Liver (tissue), 9 donors: ENCODE data around the gene ASAP2. TPM values are rescaled to one million over a fixed set of nuclear protein-coding genes. Genes with fewer than 3 reads are reported as not detected.

Experiments used
- DNase-seq: peaks from one replicate; pipeline ENCODE4 v3.0.0-alpha.2; 2017; ENCODE audit warnings: low spot score
- H3K27ac ChIP-seq, 2 donors: one replicate each; pipeline ENCODE4 v1.7.0; 2013; ENCODE audit warnings: inconsistent platforms in 2 of 2, low read length in 2 of 2, control low read depth in 1 of 2, low read depth in 1 of 2, mild to moderate bottlenecking in 1 of 2
- H3K27me3 ChIP-seq, 4 donors: one replicate each; pipeline versions ENCODE4 v1.6.1 to v1.7.0; 2013; ENCODE audit warnings: low read length in 3 of 4, inconsistent platforms in 1 of 4, mild to moderate bottlenecking in 1 of 4, moderate library complexity in 1 of 4; ENCODE audit not compliant: control insufficient read depth in 4 of 4, insufficient read depth in 4 of 4
- H3K36me3 ChIP-seq, 4 donors: one replicate each; pipeline versions ENCODE4 v1.6.1 to v1.7.0; 2013; ENCODE audit warnings: low read length in 3 of 4, mild to moderate bottlenecking in 3 of 4, low read depth in 1 of 4, moderate library complexity in 1 of 4; ENCODE audit not compliant: control insufficient read depth in 4 of 4, insufficient read depth in 3 of 4
- H3K4me1 ChIP-seq, 4 donors: one replicate each; pipeline versions ENCODE4 v1.6.1 to v1.7.0; 2013; ENCODE audit warnings: low read length in 3 of 4, mild to moderate bottlenecking in 3 of 4, moderate library complexity in 1 of 4; ENCODE audit not compliant: control insufficient read depth in 4 of 4, insufficient read depth in 4 of 4
- H3K4me3 ChIP-seq, 3 donors: one replicate each; pipeline versions ENCODE4 v1.6.1 to v1.7.0; 2013; ENCODE audit warnings: low read length in 3 of 3, control low read depth in 1 of 3, low read depth in 1 of 3, mild to moderate bottlenecking in 1 of 3
- H3K9ac ChIP-seq, 2 donors: one replicate each; pipeline ENCODE4 v1.7.0; 2013; ENCODE audit warnings: low read length in 2 of 2, mild to moderate bottlenecking in 2 of 2, moderate library complexity in 2 of 2, control low read depth in 1 of 2, low read depth in 1 of 2
- H3K9me3 ChIP-seq, 4 donors: one replicate each; pipeline versions ENCODE4 v1.6.1 to v1.7.0; 2013; ENCODE audit warnings: low read length in 3 of 4; ENCODE audit not compliant: control insufficient read depth in 4 of 4
- EGR1 ChIP-seq, 2 donors: IDR thresholded peaks; 2 replicates each; pipeline ENCODE4 v1.6.1; 2016 to 2018; ENCODE audit warnings: antibody characterized with exemption in 2 of 2, low read depth in 2 of 2
- FOXA1 ChIP-seq: IDR thresholded peaks from 2 replicates; pipeline ENCODE4 v1.6.1; 2016; ENCODE audit warnings: antibody characterized with exemption
- FOXA2 ChIP-seq: IDR thresholded peaks from 2 replicates; pipeline ENCODE4 v1.6.1; 2016; ENCODE audit warnings: antibody characterized with exemption
- GABPA ChIP-seq, 2 donors: IDR thresholded peaks in 1 of 2; conservative IDR thresholded peaks in 1 of 2; 2 replicates each; pipeline ENCODE4 v1.6.1; 2016; ENCODE audit warnings: antibody characterized with exemption in 2 of 2, mild to moderate bottlenecking in 1 of 2, moderate library complexity in 1 of 2
- HNF4A ChIP-seq, 2 donors: conservative IDR thresholded peaks; 2 replicates each; pipeline ENCODE4 v1.6.1; 2016; ENCODE audit warnings: antibody characterized with exemption in 2 of 2, mild to moderate bottlenecking in 2 of 2
- HNF4G ChIP-seq: IDR thresholded peaks from 2 replicates; pipeline ENCODE4 v1.6.1; 2016; ENCODE audit warnings: antibody characterized with exemption
- JUND ChIP-seq, 2 donors: IDR thresholded peaks; 2 replicates each; pipeline ENCODE4 v1.6.1; 2016; ENCODE audit warnings: antibody characterized with exemption in 2 of 2
- NR2F2 ChIP-seq: IDR thresholded peaks from 2 replicates; pipeline ENCODE4 v1.6.1; 2016; ENCODE audit warnings: antibody characterized with exemption
- RAD21 ChIP-seq, 2 donors: IDR thresholded peaks; 2 replicates each; pipeline ENCODE4 v1.6.1; 2016; ENCODE audit warnings: antibody characterized with exemption in 2 of 2, mild to moderate bottlenecking in 2 of 2
- RXRA ChIP-seq, 2 donors: IDR thresholded peaks; 2 replicates each; pipeline ENCODE4 v1.6.1; 2017 to 2018; ENCODE audit warnings: antibody characterized with exemption in 2 of 2, mild to moderate bottlenecking in 1 of 2
- SP1 ChIP-seq: IDR thresholded peaks from 2 replicates; pipeline ENCODE4 v1.6.1; 2018; ENCODE audit warnings: antibody characterized with exemption, mild to moderate bottlenecking
- TAF1 ChIP-seq: conservative IDR thresholded peaks from 2 replicates; pipeline ENCODE4 v1.6.1; 2016; ENCODE audit warnings: antibody characterized with exemption, mild to moderate bottlenecking
- YY1 ChIP-seq: IDR thresholded peaks from 2 replicates; pipeline ENCODE4 v1.6.1; 2016; ENCODE audit warnings: antibody characterized with exemption, mild to moderate bottlenecking
- WGBS: extraction: QIAGEN DNeasy Blood & Tissue Kit; methylation state at CpG from one replicate; pipeline ENCODE4 v1.1.7; 2013; 5-methylcytosine and 5-hydroxymethylcytosine counted together
- polyA plus RNA-seq, 2 donors: library from polyadenylated mRNA; stranded (reverse) in 1 of 2; unstranded in 1 of 2; fragments of 200-250 nt in 1 of 2; fragments of >200 nt in 1 of 2; fragmentation: Nextera tagmentation in 1 of 2; extraction: Ambion mirVana in 1 of 2; gene quantifications; one replicate each; pipeline versions ENCODE4 v1.2.1 to v1.2.3, GENCODE V29; 2013 to 2015
- total RNA-seq, 2 donors: library from RNA; depleted of rRNA; stranded (reverse); fragments of >200 nt; gene quantifications; one replicate each; pipeline ENCODE4 v1.2.3, GENCODE V29; 2014
- TF ChIP-seq, protein P1 (sequence below): fragments of 150-350 bp; IDR thresholded peaks from 2 replicates; pipeline ENCODE4 v1.5.1; 2017; ENCODE audit warnings: improper control_type of control experiment, low read depth, low read length; ENCODE audit not compliant: missing input control
- TF ChIP-seq, protein P2 (sequence below): IDR thresholded peaks from 2 replicates; pipeline ENCODE4 v1.6.1; 2016; ENCODE audit warnings: antibody characterized with exemption
- TF ChIP-seq, protein P3 (sequence below): IDR thresholded peaks from 2 replicates; pipeline ENCODE4 v1.6.1; 2016; ENCODE audit warnings: antibody characterized with exemption
- TF ChIP-seq, protein P4 (sequence below): IDR thresholded peaks from 2 replicates; pipeline ENCODE4 v1.6.1; 2016; ENCODE audit warnings: antibody characterized with exemption
- TF ChIP-seq, protein P5 (sequence below): IDR thresholded peaks from 2 replicates; pipeline ENCODE4 v1.6.1; 2016; ENCODE audit warnings: antibody characterized with exemption, mild to moderate bottlenecking
- donor health status: healthy.
- donor health status: healthy.
- donor health status: healthy.
- donor health status: healthy.
- donor health status: healthy.

ASAP2 gene
- total and polyA plus RNA-seq, 4 donors, result 0.36 to 5.9 (median 2.6) TPM

DNA sequence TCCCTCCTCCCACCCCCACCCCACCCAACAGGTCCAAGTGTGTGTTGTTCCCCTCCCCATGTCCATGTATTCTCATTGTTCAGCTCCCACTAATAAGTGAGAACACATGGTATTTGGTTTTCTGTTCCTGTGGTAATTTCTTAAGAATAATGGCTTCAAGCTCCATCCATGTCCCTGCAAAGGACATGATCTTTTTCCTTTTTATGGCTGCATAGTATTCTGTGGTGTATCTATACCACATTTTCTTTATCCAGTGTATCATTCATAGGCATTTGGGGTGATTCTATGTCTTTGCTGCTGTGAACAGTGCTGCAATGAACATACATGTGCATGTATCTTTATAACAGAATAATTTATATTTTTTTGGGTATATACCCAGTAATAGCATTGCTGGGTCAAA, 12.3 kb upstream of the ASAP2 start:
- DNase-seq, result no peak
- Histone ChIP-seq H3K9ac (no peak overlapping the region), H3K4me1 (no peaks in the 10 kb centered on the region), H3K9me3 (no peaks in the 10 kb centered on the region), H3K27me3 (no peaks in the 10 kb centered on the region), H3K27ac (no peak overlapping the region), H3K36me3 (no peaks in the 10 kb centered on the region), H3K4me3 (no peak overlapping the region)
- TF ChIP-seq FOXA1, result no peak
- TF ChIP-seq, protein P1, sequence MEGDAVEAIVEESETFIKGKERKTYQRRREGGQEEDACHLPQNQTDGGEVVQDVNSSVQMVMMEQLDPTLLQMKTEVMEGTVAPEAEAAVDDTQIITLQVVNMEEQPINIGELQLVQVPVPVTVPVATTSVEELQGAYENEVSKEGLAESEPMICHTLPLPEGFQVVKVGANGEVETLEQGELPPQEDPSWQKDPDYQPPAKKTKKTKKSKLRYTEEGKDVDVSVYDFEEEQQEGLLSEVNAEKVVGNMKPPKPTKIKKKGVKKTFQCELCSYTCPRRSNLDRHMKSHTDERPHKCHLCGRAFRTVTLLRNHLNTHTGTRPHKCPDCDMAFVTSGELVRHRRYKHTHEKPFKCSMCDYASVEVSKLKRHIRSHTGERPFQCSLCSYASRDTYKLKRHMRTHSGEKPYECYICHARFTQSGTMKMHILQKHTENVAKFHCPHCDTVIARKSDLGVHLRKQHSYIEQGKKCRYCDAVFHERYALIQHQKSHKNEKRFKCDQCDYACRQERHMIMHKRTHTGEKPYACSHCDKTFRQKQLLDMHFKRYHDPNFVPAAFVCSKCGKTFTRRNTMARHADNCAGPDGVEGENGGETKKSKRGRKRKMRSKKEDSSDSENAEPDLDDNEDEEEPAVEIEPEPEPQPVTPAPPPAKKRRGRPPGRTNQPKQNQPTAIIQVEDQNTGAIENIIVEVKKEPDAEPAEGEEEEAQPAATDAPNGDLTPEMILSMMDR, result no peak
- TF ChIP-seq JUND (IDR thresholded peaks at IDR 0.05), result no peak
- TF ChIP-seq, protein P2, sequence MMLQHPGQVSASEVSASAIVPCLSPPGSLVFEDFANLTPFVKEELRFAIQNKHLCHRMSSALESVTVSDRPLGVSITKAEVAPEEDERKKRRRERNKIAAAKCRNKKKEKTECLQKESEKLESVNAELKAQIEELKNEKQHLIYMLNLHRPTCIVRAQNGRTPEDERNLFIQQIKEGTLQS, result no peak
- TF ChIP-seq, protein P3, sequence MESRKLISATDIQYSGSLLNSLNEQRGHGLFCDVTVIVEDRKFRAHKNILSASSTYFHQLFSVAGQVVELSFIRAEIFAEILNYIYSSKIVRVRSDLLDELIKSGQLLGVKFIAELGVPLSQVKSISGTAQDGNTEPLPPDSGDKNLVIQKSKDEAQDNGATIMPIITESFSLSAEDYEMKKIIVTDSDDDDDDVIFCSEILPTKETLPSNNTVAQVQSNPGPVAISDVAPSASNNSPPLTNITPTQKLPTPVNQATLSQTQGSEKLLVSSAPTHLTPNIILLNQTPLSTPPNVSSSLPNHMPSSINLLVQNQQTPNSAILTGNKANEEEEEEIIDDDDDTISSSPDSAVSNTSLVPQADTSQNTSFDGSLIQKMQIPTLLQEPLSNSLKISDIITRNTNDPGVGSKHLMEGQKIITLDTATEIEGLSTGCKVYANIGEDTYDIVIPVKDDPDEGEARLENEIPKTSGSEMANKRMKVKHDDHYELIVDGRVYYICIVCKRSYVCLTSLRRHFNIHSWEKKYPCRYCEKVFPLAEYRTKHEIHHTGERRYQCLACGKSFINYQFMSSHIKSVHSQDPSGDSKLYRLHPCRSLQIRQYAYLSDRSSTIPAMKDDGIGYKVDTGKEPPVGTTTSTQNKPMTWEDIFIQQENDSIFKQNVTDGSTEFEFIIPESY, result no peak
- TF ChIP-seq TAF1, result no peak
- no peak for TF ChIP-seq HNF4G
- TF ChIP-seq, protein P4, sequence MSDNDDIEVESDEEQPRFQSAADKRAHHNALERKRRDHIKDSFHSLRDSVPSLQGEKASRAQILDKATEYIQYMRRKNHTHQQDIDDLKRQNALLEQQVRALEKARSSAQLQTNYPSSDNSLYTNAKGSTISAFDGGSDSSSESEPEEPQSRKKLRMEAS, result no peak
- TF ChIP-seq GABPA (IDR thresholded peaks at IDR 0.05 in 1 of 2, conservative IDR thresholded peaks at IDR 0.05 in 1 of 2), result no peak
- TF ChIP-seq NR2F2, result no peak
- no peak for TF ChIP-seq HNF4A (conservative IDR thresholded peaks at IDR 0.05)
- no peak for TF ChIP-seq RAD21 (IDR thresholded peaks at IDR 0.05)
- no peak for TF ChIP-seq RXRA (IDR thresholded peaks at IDR 0.05)
- no peak for TF ChIP-seq FOXA2
- no peak for TF ChIP-seq SP1
- TF ChIP-seq, protein P5, sequence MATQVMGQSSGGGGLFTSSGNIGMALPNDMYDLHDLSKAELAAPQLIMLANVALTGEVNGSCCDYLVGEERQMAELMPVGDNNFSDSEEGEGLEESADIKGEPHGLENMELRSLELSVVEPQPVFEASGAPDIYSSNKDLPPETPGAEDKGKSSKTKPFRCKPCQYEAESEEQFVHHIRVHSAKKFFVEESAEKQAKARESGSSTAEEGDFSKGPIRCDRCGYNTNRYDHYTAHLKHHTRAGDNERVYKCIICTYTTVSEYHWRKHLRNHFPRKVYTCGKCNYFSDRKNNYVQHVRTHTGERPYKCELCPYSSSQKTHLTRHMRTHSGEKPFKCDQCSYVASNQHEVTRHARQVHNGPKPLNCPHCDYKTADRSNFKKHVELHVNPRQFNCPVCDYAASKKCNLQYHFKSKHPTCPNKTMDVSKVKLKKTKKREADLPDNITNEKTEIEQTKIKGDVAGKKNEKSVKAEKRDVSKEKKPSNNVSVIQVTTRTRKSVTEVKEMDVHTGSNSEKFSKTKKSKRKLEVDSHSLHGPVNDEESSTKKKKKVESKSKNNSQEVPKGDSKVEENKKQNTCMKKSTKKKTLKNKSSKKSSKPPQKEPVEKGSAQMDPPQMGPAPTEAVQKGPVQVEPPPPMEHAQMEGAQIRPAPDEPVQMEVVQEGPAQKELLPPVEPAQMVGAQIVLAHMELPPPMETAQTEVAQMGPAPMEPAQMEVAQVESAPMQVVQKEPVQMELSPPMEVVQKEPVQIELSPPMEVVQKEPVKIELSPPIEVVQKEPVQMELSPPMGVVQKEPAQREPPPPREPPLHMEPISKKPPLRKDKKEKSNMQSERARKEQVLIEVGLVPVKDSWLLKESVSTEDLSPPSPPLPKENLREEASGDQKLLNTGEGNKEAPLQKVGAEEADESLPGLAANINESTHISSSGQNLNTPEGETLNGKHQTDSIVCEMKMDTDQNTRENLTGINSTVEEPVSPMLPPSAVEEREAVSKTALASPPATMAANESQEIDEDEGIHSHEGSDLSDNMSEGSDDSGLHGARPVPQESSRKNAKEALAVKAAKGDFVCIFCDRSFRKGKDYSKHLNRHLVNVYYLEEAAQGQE, result no peak
- no peak for TF ChIP-seq EGR1 (IDR thresholded peaks at IDR 0.05; ENCODE audit: low read depth in 2 of 2)
- TF ChIP-seq YY1, result no peak

DNA sequence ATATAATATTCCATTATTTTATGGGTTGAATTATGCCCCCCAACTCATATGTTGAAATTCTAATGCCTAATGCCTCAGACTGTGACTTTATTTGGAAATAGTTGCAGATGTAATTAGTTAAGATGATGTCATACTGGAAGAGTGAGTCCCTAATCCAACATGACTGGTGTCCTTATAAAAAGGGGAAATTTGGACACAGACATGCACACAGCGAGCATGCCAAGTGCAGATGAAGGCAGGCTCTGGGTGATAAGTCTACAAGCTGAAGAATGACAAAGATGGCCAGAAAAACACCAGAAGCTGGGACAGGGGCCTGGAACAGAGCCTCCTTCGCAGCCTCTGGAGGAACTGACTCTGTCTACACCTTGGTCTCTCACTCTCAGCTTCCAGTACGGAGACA, 10.0 kb upstream of the ASAP2 start:
- H3K9ac ChIP-seq, result no peak overlapping the region
- H3K4me1 ChIP-seq, result peaks cover 0 to 1% (median 0%) of the 10 kb centered on the region in 4 donors
- H3K27me3 ChIP-seq, result no peaks in the 10 kb centered on the region
- H3K27ac ChIP-seq, result no peak overlapping the region
- H3K36me3 ChIP-seq, result no peaks in the 10 kb centered on the region
- no peak for DNase-seq
- H3K9me3 ChIP-seq, result no peaks in the 10 kb centered on the region
- WGBS, result 88% methylated on average over 3 of the region's 3 CpGs
- no peak for TF ChIP-seq EGR1 (IDR thresholded peaks at IDR 0.05; ENCODE audit: low read depth in 2 of 2)
- no peak overlapping the region for H3K4me3 ChIP-seq
